ENCODE measurements around the gene AK8.

The AK8 gene

GRCh38 chr9:132769906-132770769 lies 107.9 kb downstream of the AK8 start:
- peak; percentile 34 for DNase-seq

GRCh38 chr9:132768932-132769905 lies 108.9 kb downstream of the AK8 start:
- DNase-seq, result peak; percentile 18

GRCh38 chr9:132763574-132763973 lies 114.5 kb downstream of the AK8 start:
- no peak for DNase-seq

- DNase-seq, result no peak
Measured at GRCh38 chr9:132762896-132763295, 115.2 kb downstream of the AK8 start.

GRCh38 chr9:132761602-132762001 lies 116.5 kb downstream of the AK8 start:
- no peak for DNase-seq

DNA sequence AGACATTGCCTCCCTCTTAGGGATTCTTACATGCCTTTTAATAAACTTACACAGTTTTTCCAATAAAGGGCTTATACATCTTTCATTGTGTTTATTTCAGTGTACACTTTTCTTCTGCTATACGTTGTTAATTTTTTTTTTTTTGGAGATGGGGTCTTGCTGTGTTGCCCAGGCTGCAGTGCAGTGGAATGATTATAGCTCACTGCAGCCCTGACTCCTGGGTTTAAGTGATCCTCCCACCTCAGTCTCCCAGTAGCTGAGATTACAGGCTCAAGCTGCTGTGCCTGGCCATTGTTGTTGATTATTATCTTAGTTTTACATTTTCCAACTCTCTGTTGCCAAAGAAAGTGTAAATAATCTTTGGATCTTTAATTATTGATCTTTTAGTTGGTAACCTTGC lies 118.0 kb downstream of the AK8 start:
- DNase-seq, result no peak

DNA sequence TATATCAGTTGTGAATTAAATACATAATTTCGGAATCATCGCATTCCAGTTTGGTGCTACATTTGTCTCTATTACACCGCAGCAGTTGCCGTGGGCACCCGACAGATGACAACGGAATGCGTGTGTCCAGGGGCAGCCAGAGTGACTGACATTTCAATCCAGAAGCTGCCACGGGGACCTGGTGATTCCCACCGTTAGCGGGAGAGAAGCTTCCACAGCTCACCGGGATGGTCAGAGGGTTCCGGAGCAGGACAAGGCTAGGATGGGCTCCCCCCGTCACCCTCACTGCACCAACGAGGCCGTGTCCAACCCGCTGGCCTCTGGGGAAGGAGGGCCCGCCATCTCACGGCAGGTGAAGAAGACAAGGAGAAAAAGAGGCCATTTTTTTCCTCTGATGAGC lies 121.1 kb downstream of the AK8 start:
- DNase-seq, result no peak

DNA sequence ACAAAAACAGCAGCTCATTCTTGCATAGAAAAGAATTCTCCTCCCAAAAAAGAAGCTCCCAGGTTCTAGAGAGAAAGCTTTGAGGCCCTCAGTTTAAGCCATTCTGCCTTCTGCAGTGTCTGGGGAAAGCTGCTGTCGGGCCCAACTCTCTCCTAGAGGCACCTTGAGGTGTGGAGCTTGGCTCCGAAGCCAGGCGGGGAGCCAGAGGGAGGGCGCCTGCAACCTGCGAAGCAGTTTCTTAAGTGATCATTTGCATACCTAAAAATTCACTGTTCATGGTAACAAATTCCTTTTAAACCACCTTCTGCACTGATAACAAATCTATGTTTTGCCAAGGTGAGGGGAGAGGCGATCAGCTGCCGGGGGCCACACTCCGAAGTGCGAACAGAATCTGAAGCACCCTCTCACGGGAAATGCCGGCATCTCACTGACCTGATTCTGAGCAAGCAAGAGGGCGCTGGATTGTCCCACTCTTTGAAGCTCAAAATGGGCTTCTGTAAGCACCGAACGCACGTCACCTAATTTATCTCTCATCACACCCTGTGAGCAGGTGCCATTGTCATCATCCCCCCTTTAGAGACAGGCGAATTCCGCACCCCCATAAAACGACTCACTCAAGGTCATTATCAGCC lies 121.8 kb downstream of the AK8 start:
- no peak for DNase-seq

- DNase-seq, result no peak
Measured at GRCh38 chr9:132755096-132755495, 123.0 kb downstream of the AK8 start.

DNA sequence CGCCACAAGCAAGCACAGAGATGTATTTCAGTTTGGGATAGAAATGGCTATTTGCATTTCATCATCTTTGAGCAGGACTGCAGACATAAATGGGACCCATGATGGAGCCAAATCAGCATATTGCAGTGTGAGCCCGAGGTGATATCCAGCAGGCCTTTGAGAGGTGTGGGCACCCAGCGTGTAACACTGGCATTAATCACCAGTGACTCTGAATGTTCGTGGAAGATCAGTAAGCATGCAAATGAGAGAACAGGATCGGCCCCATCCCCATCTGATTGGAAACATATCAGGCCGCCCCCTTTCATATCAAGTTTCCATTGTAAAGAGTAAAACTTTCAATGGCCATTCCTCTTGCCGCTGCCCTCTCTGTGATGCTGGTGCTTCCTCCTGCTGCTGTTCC lies 123.8 kb downstream of the AK8 start:
- DNase-seq, result no peak

- DNase-seq, result no peak
Measured at GRCh38 chr9:132753593-132753880, 124.5 kb downstream of the AK8 start.

GRCh38 chr9:132752877-132753592 lies 125.0 kb downstream of the AK8 start:
- no peak for DNase-seq

GRCh38 chr9:132750668-132751067 lies 127.4 kb downstream of the AK8 start:
- DNase-seq, result no peak

DNA sequence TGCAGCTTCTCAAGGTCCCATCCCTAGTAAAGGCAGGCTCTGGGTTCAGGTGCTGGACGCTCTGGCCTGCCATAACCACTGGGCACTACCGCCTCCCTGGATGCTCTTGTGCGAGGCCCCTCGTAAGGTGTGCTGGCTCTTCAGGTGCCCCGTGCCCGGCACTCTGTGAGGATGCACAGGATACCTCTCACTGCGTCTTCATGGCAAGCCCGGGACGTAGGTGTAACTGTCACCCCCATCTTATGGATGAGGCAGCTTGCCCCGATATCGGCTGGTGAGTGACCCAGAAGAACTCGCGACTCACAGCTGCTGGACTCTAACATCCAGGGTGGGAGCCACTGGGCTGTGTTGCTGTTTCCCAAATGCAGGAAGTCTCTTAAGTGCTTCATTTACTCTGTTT lies 128.8 kb downstream of the AK8 start:
- DNase-seq, result no peak

- DNase-seq, result no peak
Measured at GRCh38 chr9:132748450-132748849, 129.6 kb downstream of the AK8 start.

- no peak for DNase-seq
Measured at GRCh38 chr9:132745756-132746709, 132.1 kb downstream of the AK8 start.

DNA sequence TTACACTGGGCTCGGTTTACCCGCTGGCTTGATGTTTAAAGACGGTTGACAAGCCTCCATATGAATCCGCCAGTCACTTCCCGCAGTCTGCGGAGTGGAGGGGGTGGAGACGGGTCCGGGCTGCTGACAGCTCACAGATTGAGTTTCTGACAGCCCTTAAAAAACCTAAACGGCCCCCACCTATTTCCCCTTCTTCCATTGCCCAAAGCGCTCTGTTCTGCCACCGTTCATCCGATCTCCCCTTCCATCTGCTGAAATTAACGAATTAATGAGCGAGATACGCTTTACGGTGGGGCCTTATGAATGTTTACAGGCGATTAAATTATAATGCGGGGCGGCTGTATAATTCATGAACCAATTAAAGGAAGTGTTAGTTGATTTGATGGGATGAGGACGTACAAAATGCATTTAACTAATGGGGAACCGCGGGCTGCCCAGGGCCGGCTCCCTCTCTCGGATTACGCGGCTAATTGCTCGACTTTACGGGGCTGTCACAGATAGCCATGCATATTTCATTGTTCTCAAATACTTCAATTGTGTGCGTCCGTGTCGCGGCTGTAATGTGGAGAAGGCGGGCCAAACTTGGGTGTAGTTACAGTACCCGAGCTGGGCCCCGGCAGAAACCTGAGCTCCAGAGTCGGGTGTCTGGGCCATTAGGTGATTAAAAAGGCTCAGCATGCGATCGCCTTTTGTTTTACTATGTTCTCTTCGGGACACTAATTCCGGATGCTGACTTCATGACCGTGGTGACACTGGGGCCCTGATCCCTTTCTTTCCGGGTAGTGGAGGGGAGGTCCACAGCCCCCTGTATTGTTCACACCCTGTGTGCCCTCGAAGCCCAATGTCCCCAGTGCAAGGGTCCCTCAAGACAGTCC lies 133.0 kb downstream of the AK8 start:
- DNase-seq, result no peak

DNA sequence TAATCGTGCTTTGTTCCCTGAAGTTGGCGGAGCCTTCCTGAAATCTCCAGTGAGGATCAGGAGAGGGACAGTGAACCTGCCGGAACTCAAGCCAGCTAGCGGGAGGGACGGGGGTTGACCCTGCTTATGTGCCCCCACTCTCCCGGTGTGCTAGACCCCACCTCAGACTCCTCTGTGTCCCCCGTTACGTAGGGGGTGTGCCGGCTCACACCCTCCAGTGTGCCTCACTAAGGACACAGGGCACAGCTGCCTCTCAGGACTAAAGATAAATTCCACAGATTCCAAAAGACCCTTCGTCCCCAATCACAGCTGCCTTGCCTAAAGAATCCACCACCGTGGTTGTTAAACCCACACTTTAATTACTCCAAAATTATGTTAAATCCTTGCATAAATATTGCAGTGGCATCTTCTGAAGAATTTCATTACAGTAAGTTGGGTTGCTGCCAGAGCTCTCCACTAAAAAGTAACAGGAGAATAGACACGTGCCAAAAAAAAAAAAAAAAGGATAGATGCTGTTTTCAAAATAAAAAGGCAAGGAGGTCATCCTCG lies 134.1 kb downstream of the AK8 start:
- DNase-seq, result no peak

GRCh38 chr9:132742821-132743311 lies 135.2 kb downstream of the AK8 start:
- DNase-seq, result no peak
